GM23338 (cell line): ENCODE results near the gene DIABLO. TPM values are rescaled to one million over a fixed set of nuclear protein-coding genes. Genes with fewer than 3 reads are reported as not detected.

Experiments
- ATAC-seq: fragments of 200-7000 bp; cut with Tn5 transposase; 3 replicates; pipeline ENCODE4 v1.9.1; 2020
- DNase-seq: peaks from one replicate; pipeline ENCODE4 v3.0.0-alpha.2; 2015; ENCODE audit warnings: low spot score
- H2AFZ ChIP-seq: fragments of 200-600 bp; sonication (generic); 2 replicates; pipeline ENCODE4 v1.8.0; 2016; ENCODE audit warnings: antibody characterized with exemption, mild to moderate bottlenecking, moderate library complexity
- H3F3A ChIP-seq: fragments of 200-600 bp; sonication (generic); replicated peaks from 2 replicates; pipeline ENCODE4 v1.8.0; 2017; ENCODE audit warnings: antibody characterized with exemption, mixed run types, low read depth
- H3K27ac ChIP-seq: fragments of 200-600 bp; sonication (generic); 2 replicates; pipeline ENCODE4 v1.6.1; 2016; ENCODE audit warnings: low read depth
- H3K27me3 ChIP-seq: fragments of 200-600 bp; sonication (generic); 2 replicates; pipeline ENCODE4 v1.8.0; 2016; ENCODE audit warnings: mild to moderate bottlenecking, mixed run types, moderate library complexity; ENCODE audit not compliant: insufficient read depth
- H3K36me3 ChIP-seq: fragments of 200-600 bp; sonication (generic); 2 replicates; pipeline ENCODE4 v1.8.0; 2016; ENCODE audit warnings: mild to moderate bottlenecking; ENCODE audit not compliant: insufficient read depth
- H3K4me1 ChIP-seq: fragments of 200-600 bp; sonication (generic); 2 replicates; pipeline ENCODE4 v1.8.0; 2016; ENCODE audit warnings: mild to moderate bottlenecking, moderate library complexity; ENCODE audit not compliant: insufficient read depth
- H3K4me2 ChIP-seq: fragments of 200-600 bp; sonication (generic); 2 replicates; pipeline ENCODE4 v1.7.1; 2017; ENCODE audit warnings: mixed run types
- H3K4me3 ChIP-seq: fragments of 200-600 bp; sonication (generic); 2 replicates; pipeline ENCODE4 v1.6.1; 2016; ENCODE audit warnings: mixed run types
- H3K79me2 ChIP-seq: fragments of 200-600 bp; sonication (generic); replicated peaks from 2 replicates; pipeline ENCODE4 v1.8.0; 2017; ENCODE audit warnings: mild to moderate bottlenecking; ENCODE audit not compliant: insufficient read depth
- H3K9me2 ChIP-seq: fragments of 200-600 bp; sonication (generic); 2 replicates; pipeline ENCODE4 v1.8.0; 2017; ENCODE audit not compliant: insufficient read depth
- H4K20me1 ChIP-seq: fragments of 200-600 bp; sonication (generic); replicated peaks from 2 replicates; pipeline ENCODE4 v1.8.0; 2017; ENCODE audit warnings: mild to moderate bottlenecking; ENCODE audit not compliant: insufficient read depth
- H3K27ac Mint-ChIP-seq: 2 replicates; pipeline ENCODE4 v1.8.0; 2020; ENCODE audit warnings: inconsistent platforms, mild to moderate bottlenecking, moderate library complexity, mixed read lengths
- H3K27me3 Mint-ChIP-seq: 3 replicates; pipeline ENCODE4 v1.8.0; 2022; ENCODE audit warnings: low read depth, mild to moderate bottlenecking, moderate library complexity, mixed read lengths, inconsistent platforms; ENCODE audit not compliant: insufficient read depth, poor library complexity
- H3K36me3 Mint-ChIP-seq: 3 replicates; pipeline ENCODE4 v1.8.0; 2021; ENCODE audit warnings: low read depth, mild to moderate bottlenecking, inconsistent platforms, moderate library complexity, mixed read lengths
- H3K4me1 Mint-ChIP-seq: 3 replicates; pipeline ENCODE4 v1.8.0; 2020; ENCODE audit warnings: mild to moderate bottlenecking, inconsistent platforms, mixed read lengths
- H3K4me3 Mint-ChIP-seq: 3 replicates; pipeline ENCODE4 v1.8.0; 2021; ENCODE audit warnings: moderate library complexity, mild to moderate bottlenecking, inconsistent platforms, mixed read lengths
- H3K9me3 Mint-ChIP-seq: 3 replicates; pipeline ENCODE4 v1.8.0; 2020; ENCODE audit warnings: moderate library complexity, mild to moderate bottlenecking, inconsistent platforms, mixed read lengths
- CREB1 ChIP-seq: fragments of 250-450 bp; sonication (Bioruptor Pico); IDR thresholded peaks from 2 replicates; pipeline ENCODE4 v1.5.0; 2020; ENCODE audit warnings: low read depth, mild to moderate bottlenecking, moderate library complexity
- EZH2 ChIP-seq: fragments of 200-600 bp; sonication (generic); IDR thresholded peaks from one replicate; pipeline ENCODE4 v1.8.0; 2017; ENCODE audit warnings: antibody characterized with exemption, mild to moderate bottlenecking, low read depth; ENCODE audit not compliant: unreplicated experiment
- JUNB ChIP-seq: IDR thresholded peaks from one replicate; pipeline ENCODE4 v1.6.1; 2016; ENCODE audit warnings: antibody characterized with exemption; ENCODE audit not compliant: unreplicated experiment
- POLR2AphosphoS5 ChIP-seq: IDR thresholded peaks from 2 replicates; pipeline ENCODE4 v1.6.1; 2016; ENCODE audit warnings: antibody characterized with exemption, low read depth
- polyA plus RNA-seq: library from polyadenylated mRNA; unstranded; fragments of >200 nt; fragmentation: Nextera tagmentation; extraction: Ambion mirVana; gene quantifications from 2 replicates; pipeline ENCODE4 v1.2.1, GENCODE V29; 2016
- total RNA-seq: library from RNA; depleted of rRNA; stranded (reverse); fragments of >200 nt; shearing (Covaris generic); gene quantifications from 2 replicates; pipeline ENCODE4 v1.2.3, GENCODE V29; 2014
- TF ChIP-seq, protein P1 (sequence below): IDR thresholded peaks from one replicate; pipeline ENCODE4 v1.6.1; 2018; ENCODE audit warnings: antibody characterized with exemption; ENCODE audit not compliant: unreplicated experiment

Gene DIABLO
- total and polyA plus RNA-seq, 2 experiments from 2014 or later, result 72.0 to 82.7 TPM

DNA sequence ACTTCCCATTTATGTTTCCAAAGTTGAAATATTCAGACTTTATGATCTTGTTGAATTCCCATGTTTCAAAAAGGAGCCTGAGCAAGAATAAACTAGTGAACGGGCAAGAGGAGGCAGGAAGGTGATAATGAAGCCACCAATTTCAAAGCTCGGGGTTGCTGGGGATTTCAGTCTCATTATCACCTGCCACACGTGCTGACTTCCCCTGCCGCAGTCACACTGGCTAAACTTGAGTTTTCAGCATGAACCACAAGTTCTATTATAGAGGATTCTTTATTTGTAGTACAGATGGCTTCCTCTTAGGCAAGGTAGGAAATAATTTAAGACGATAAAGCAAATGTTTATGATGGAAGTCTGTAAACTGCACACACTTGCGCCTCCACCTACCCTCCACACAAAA is 18.1 kb upstream of the DIABLO start:
- ATAC-seq, result no peak
- peaks cover 3% of the 10 kb centered on the region for H3K36me3 ChIP-seq
- H3K27ac ChIP-seq, result no peak overlapping the region
- H3K27ac Mint-ChIP-seq, result no peak overlapping the region
- TF ChIP-seq JUNB (no peak), CREB1 (CRISPR knock-in tag) (no peak), POLR2AphosphoS5 (no peak)
- TF ChIP-seq, protein P1, sequence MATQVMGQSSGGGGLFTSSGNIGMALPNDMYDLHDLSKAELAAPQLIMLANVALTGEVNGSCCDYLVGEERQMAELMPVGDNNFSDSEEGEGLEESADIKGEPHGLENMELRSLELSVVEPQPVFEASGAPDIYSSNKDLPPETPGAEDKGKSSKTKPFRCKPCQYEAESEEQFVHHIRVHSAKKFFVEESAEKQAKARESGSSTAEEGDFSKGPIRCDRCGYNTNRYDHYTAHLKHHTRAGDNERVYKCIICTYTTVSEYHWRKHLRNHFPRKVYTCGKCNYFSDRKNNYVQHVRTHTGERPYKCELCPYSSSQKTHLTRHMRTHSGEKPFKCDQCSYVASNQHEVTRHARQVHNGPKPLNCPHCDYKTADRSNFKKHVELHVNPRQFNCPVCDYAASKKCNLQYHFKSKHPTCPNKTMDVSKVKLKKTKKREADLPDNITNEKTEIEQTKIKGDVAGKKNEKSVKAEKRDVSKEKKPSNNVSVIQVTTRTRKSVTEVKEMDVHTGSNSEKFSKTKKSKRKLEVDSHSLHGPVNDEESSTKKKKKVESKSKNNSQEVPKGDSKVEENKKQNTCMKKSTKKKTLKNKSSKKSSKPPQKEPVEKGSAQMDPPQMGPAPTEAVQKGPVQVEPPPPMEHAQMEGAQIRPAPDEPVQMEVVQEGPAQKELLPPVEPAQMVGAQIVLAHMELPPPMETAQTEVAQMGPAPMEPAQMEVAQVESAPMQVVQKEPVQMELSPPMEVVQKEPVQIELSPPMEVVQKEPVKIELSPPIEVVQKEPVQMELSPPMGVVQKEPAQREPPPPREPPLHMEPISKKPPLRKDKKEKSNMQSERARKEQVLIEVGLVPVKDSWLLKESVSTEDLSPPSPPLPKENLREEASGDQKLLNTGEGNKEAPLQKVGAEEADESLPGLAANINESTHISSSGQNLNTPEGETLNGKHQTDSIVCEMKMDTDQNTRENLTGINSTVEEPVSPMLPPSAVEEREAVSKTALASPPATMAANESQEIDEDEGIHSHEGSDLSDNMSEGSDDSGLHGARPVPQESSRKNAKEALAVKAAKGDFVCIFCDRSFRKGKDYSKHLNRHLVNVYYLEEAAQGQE, result no peak
- no peaks in the 10 kb centered on the region; the same call in 1 of the 2 replicates for H3K79me2 ChIP-seq
- peaks cover 23% of the 10 kb centered on the region for H3K36me3 Mint-ChIP-seq
- no peak overlapping the region for H3K4me3 Mint-ChIP-seq
- no peaks in the 10 kb centered on the region for H3K9me2 ChIP-seq
- no peak overlapping the region for H2AFZ ChIP-seq
- no peaks in the 10 kb centered on the region for H3K4me1 ChIP-seq
- H3K27me3 Mint-ChIP-seq, result peaks cover 3% of the 10 kb centered on the region
- H3K27me3 ChIP-seq, result no peaks in the 10 kb centered on the region
- no peak for DNase-seq
- no peak overlapping the region for H3K4me3 ChIP-seq
- H3K4me2 ChIP-seq, result no peak overlapping the region
- no peaks in the 10 kb centered on the region for H3K4me1 Mint-ChIP-seq
- H3F3A ChIP-seq, result no peaks in the 10 kb centered on the region
- H3K9me3 Mint-ChIP-seq, result no peaks in the 10 kb centered on the region; the same call in 2 of the 3 replicates
- no peaks in the 10 kb centered on the region; the same call in 1 of the 2 replicates for H4K20me1 ChIP-seq

DNA sequence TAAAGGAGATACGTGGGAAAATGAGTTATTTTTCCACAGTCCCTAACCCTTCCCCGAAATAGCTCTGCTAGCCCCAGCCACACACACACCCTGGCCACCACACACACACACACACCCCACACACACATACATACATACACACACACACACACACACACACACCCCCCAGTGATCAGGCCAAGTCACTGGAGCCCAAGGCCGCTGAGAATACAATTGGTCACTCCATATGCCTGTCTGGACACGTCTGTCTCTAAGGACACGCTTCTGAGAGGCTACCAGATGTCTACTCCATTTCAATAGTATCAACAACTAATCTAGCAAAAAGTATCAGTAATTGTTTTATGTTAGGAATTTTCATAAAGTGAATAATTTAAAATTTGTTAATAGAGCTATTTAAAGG is 13.0 kb upstream of the DIABLO start:
- no peaks in the 10 kb centered on the region for H3K4me1 Mint-ChIP-seq
- H3K36me3 Mint-ChIP-seq, result peaks cover 44% of the 10 kb centered on the region
- H3K27me3 ChIP-seq, result no peaks in the 10 kb centered on the region
- no peaks in the 10 kb centered on the region for H3K9me2 ChIP-seq
- no peaks in the 10 kb centered on the region; the same call in 2 of the 3 replicates for H3K9me3 Mint-ChIP-seq
- H3K4me3 ChIP-seq, result no peak overlapping the region
- H3K27ac Mint-ChIP-seq, result no peak overlapping the region
- peaks cover 4% of the 10 kb centered on the region for H3K36me3 ChIP-seq
- no peak for ATAC-seq
- H4K20me1 ChIP-seq, result no peaks in the 10 kb centered on the region
- no peaks in the 10 kb centered on the region for H3K4me1 ChIP-seq
- TF ChIP-seq, protein P1, result no peak
- TF ChIP-seq EZH2, result no peak
- no peak overlapping the region for H3K27ac ChIP-seq
- peaks cover 2% of the 10 kb centered on the region for H3K27me3 Mint-ChIP-seq
- no peak overlapping the region for H3K4me3 Mint-ChIP-seq
- H3K79me2 ChIP-seq, result no peaks in the 10 kb centered on the region; the same call in 1 of the 2 replicates
- no peaks in the 10 kb centered on the region for H3F3A ChIP-seq
- no peak overlapping the region for H3K4me2 ChIP-seq
- no peak overlapping the region for H2AFZ ChIP-seq
- no peak for DNase-seq
